Right lobe of liver (tissue), 4 donors: ENCODE measurements around the gene PAQR7.

Source experiments
- CTCF ChIP-seq, 4 donors: fragments of 200-600 bp in 3 of 4; fragments of 450-650 bp in 1 of 4; IDR thresholded peaks; one replicate each; pipeline versions ENCODE4 v1.5.1 to v1.8.0; 2016 to 2022; ENCODE audit warnings: antibody characterized with exemption in 4 of 4, mild to moderate bottlenecking in 2 of 4
- POLR2A ChIP-seq: fragments of 450-650 bp; IDR thresholded peaks from one replicate; pipeline ENCODE4 v1.6.1; 2017; ENCODE audit warnings: antibody characterized with exemption, mild to moderate bottlenecking
- donor health status: DM: no; HTN: no; CAD: no.
- donor health status: DM: no; HTN: no; CAD: no.
- donor health status: DM: no; HTN: yes; CAD: no.

DNA sequence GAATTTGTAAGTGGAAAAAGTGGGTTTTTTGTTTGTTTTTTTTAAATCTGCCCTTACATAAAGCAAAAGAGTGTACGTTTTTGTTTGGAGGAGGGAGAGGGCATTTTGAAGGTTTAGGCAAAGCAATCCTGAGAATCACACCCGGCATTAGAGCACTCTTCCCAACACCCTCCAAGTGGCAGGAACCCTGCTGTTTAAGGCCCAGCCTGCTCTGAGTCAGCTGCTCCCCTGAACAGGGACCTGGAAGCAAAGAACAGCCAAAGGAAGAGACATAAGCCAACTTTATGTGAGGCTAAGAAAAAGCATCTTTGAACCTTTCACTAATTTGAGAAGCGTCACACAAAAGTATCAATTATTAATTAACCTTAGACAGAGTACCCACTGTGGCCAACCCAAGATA lies 38.8 kb downstream of the PAQR7 start:
- TF ChIP-seq CTCF (IDR thresholded peaks at IDR 0.05) (no peak), POLR2A (no peak)
